GM13976 (cell line): ENCODE results near the gene THBS2.

Experiments used
- DNase-seq: peaks from one replicate; pipeline ENCODE4 v3.0.0; 2012; ENCODE audit warnings: low spot score
- in situ Hi-C: fragments of 300-500 bp; cut with MboI; formaldehyde crosslinking; loops from one replicate; pipeline ENCODE4 v1.12.0; 2022; ENCODE audit warnings: low sequenced_read_pairs, mixed read lengths, inconsistent platforms; ENCODE audit not compliant: unreplicated experiment
- TF ChIP-seq, protein P1 (sequence below): IDR thresholded peaks from 2 replicates; pipeline ENCODE4 v1.5.1; 2012; ENCODE audit warnings: borderline replicate concordance, mild to moderate bottlenecking; ENCODE audit not compliant: insufficient read depth; ENCODE audit errors: extremely low read depth, missing control alignments, control extremely low read depth

THBS2 gene

DNA sequence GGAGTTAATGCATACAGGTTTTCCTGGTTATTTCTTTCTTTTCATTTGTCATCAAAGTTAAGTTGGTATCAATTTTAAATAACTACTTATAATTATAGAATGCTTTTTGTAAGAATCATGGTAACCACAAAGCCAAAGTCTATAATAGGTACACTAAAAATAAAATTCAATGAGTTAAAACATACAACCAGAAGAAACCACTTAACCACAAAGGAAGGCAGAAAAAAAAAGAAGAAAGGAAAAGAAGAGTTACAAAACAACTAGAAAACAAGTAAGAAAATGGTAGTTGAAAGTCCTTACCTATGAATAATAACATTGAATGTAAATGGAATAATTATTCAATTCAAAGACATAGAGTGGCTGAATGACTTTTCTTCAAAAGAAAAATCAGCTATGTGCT is 45.6 kb downstream of the THBS2 start:
- in situ Hi-C loops = no loop called here
- no peak for DNase-seq
- TF ChIP-seq, protein P1, sequence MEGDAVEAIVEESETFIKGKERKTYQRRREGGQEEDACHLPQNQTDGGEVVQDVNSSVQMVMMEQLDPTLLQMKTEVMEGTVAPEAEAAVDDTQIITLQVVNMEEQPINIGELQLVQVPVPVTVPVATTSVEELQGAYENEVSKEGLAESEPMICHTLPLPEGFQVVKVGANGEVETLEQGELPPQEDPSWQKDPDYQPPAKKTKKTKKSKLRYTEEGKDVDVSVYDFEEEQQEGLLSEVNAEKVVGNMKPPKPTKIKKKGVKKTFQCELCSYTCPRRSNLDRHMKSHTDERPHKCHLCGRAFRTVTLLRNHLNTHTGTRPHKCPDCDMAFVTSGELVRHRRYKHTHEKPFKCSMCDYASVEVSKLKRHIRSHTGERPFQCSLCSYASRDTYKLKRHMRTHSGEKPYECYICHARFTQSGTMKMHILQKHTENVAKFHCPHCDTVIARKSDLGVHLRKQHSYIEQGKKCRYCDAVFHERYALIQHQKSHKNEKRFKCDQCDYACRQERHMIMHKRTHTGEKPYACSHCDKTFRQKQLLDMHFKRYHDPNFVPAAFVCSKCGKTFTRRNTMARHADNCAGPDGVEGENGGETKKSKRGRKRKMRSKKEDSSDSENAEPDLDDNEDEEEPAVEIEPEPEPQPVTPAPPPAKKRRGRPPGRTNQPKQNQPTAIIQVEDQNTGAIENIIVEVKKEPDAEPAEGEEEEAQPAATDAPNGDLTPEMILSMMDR = no peak

DNA sequence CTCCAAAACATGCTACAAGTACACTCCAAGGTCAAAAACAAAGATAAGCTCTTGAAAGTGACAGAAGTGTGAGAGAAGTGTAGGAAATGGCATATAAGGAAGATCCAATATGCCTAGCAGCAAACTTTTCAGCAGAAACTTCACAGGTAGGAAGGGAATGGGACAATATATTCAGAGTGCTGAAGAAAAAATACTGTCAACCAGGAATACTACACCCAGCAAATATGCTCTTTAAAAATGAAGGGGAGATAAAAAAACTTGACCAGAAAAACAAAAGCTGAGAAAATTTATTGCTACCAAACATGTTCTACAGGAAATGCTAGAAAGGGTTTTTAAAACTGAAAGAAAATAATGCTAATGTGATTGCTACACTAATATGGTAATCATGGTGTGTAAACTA is 46.2 kb downstream of the THBS2 start:
- in situ Hi-C loops = no loop called here
- TF ChIP-seq, protein P1 = no peak
- no peak for DNase-seq

DNA sequence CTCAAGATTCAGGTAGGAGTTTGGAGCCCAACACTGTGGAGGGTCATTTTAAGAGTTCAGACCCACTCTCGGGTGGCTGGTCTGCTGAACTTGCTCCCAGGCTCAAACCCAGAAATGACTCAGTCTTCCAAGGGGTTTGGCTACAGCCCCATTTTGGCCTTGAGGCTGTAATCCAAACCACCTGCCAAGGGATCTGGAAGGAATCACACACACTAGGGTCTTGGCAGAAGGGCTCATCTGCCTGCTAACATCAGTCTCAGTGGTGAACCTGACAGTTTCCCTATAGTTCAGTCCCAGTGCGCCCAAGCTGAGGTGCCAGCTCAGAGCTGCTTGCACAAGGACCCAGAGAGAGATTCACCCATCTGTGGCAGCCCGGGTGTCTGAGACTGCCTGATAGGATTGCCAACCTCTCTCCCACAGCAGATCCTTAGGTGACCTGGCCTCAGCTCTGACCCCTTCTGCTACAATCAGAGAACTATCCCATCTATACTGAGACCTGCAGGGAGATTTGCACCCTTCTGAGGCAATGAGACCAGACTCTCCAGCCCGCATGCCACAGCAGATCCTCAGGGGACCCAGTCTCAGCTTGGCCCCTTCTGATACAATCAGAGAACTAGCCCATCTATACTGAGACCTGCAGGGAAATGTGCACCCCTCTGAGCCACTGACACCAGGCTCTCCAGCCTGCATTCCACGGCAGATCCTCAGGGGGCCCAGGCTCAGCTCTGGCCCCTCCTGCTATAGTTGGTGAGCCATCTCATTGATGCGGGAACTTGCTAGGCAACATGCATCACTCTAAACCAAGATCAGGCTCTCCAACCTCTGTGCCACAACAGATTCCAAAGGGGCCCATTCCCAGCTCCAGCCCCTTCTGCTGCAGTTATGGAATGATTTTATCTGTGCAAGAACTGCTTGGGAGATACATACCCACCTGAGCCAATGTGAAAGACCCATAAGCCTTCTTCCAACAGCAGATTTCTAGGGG is 48.2 kb downstream of the THBS2 start:
- in situ Hi-C loops = no loop called here
- TF ChIP-seq, protein P1 = no peak
- DNase-seq = no peak

DNA sequence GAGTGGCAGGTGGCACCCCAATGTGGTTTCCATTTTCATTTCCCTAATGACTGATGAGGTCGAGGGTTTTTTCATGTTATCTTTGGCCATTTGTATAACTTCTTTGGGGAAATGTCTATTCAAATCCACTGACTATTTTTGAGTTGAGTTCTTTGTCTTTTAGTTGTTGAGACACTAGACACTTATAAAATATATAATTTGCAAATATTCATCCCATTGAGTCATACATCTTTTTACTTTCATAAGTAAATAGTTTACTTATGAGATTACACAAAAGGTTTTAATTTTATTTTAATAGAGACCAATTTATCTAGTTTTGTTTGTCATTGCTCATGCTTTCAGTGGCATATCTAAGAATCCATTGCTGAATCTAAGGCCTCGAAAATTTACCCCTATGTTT is 49.5 kb downstream of the THBS2 start:
- TF ChIP-seq, protein P1 = no peak
- in situ Hi-C loops = no loop called here

DNA sequence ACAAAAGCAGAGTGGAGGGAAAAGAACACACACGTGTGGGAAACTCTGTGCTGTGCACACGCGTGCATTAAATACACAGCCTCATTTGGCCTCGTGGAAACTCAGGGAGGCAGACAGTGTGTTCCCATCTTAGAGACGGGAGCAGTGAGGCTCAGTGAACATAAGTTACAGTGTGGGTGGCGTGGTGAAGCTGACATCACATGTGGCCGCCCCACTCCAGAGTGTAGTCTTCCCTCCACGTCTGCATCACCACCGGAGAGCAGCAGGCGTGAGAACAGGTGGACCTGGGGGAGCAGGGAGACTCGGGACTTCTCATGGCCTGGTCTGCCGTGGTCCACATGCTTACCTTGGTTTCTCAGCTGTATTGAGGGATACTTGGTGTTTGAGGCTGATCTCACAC is 51.7 kb downstream of the THBS2 start:
- in situ Hi-C loops = no loop called here
- DNase-seq = no peak
- TF ChIP-seq, protein P1 = no peak

More for the DNA sequence above, 49.5 kb downstream of the THBS2 start:
- no peak for DNase-seq

DNA sequence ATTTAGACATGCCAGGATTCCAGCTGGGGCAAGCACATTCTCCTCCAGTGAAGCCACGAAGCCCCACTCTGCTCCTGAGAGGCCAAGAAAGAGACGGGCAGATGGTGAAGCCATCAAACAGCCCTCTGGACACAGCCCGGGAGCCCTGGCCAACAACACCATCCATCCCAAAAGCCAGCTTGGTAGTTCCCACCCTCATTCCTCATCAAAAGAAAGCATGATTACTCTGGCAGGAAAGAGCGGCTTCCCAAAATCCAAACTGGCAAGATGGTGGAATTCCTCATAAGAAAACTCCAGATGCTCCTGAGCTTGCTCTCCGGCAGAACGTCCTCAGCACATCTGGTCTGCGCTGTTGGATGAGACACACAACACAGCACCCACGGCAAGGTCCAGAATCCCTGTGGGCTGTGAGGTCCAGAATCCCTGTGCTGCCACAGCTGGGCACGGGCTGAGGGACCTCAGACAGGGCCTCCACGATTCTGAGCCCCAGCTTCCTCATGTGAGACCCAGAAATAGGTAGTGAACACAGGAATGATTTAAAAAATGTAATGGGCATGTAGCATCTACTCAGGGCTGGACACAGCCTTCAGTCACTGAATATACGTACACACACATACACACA is 52.6 kb downstream of the THBS2 start:
- TF ChIP-seq, protein P1 = no peak
- no peak for DNase-seq
- in situ Hi-C loops = no loop called here
